Measurements from ENCODE around the gene ZFC3H1. TPM values are rescaled to one million over a fixed set of nuclear protein-coding genes. Genes with fewer than 3 reads are reported as not detected.
"Not testable (repeated sequence)": the region's sequence is repeated elsewhere in the genome, so short reads cannot be mapped to it uniquely, and the experiment has no call there.

The ZFC3H1 gene
- polyA plus RNA-seq, 10 donors = 28.6 to 71.1 (median 34.5) TPM

DNA sequence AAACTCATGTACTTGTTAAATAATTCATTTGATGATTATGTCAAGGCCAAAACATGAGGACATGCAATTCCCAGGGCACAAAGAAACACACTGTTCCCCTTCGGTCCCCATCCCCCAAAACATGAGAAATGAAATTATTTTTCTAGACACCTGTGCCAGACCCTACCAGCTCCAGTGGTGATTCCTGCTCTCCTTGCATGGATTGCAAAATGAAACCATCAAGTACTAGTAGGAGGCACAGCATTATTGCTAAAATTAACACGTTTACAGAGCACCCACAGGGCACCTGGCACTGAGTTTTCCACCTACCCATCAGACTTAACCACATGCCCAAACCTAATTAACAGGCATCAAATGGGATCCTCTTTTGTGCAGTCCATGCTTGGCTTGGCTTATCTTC, 76.6 kb downstream of the ZFC3H1 start:
- DNase-seq = no peak

- DNase-seq = no peak
Observed at GRCh38 chr12:71585218-71585617, 78.4 kb downstream of the ZFC3H1 start.

DNA sequence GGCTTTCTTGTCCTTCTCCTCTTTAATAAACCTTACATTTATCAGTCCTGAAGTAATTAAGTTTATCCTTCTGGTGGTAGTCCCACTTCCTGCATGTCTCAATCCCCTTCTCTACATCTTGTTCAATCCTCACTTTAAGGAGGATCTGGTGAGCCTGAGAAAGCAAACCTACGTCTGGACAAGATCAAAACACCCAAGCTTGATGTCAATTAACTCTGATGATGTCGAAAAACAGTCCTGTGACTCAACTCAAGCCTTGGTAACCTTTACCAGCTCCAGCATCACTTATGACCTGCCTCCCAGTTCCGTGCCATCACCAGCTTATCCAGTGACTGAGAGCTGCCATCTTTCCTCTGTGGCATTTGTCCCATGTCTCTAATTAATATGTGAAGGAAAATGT, 79.3 kb downstream of the ZFC3H1 start:
- DNase-seq = no peak

DNA sequence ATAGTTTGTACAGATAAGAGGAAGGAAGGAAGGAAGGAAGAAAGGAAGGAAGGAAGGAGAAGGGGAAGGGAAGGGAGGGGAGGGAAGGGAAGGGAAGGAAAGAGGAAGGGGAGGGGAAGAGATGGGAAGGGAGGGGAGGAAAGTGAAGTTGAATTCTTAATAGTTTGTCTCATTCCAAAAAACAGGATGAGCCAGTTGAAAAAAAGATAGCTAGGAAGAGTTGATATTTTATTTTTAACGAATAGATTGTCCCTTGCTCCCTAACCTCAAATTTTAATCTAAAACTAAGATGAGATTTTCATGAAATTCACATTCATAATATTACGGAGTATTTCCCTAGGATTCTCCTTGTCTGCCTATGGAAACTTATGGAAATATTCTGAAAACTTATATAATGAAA, 80.7 kb downstream of the ZFC3H1 start:
- no peak for DNase-seq

- DNase-seq = no peak
Observed at GRCh38 chr12:71581206-71581605, 82.4 kb downstream of the ZFC3H1 start.

GRCh38 chr12:71578694-71579258, 84.9 kb downstream of the ZFC3H1 start:
- no peak for DNase-seq

- DNase-seq = peak in 1 of 3 donors; percentile 41
Observed at GRCh38 chr12:71576496-71576895, 87.2 kb downstream of the ZFC3H1 start.

- DNase-seq = not testable (repeated sequence)
Observed at GRCh38 chr12:71569885-71570284, 93.8 kb downstream of the ZFC3H1 start.

- no peak for DNase-seq
Observed at GRCh38 chr12:71567537-71567936, 96.1 kb downstream of the ZFC3H1 start.

DNA sequence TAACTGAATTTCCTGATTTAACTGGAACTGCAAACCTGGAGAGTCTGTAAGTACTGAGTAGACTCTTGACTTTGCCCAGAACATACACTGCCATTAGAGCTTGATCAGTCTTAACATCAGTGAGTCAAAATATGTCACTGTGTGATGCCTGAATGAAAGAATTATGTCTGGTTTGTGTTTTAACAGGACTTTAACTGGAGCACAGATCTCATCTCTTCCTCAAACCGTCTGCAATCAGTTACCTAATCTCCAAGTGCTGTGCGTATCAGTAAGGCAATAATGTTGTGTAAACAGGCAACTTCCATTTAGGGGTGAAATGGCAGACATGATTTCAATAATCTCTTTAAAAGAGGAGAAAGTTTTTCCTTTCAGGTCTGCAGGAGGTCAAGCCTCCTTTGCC, 97.0 kb downstream of the ZFC3H1 start:
- DNase-seq = no peak

- peak in 1 of 3 donors; percentile 7 for DNase-seq
Observed at GRCh38 chr12:71565535-71565934, 98.1 kb downstream of the ZFC3H1 start.

DNA sequence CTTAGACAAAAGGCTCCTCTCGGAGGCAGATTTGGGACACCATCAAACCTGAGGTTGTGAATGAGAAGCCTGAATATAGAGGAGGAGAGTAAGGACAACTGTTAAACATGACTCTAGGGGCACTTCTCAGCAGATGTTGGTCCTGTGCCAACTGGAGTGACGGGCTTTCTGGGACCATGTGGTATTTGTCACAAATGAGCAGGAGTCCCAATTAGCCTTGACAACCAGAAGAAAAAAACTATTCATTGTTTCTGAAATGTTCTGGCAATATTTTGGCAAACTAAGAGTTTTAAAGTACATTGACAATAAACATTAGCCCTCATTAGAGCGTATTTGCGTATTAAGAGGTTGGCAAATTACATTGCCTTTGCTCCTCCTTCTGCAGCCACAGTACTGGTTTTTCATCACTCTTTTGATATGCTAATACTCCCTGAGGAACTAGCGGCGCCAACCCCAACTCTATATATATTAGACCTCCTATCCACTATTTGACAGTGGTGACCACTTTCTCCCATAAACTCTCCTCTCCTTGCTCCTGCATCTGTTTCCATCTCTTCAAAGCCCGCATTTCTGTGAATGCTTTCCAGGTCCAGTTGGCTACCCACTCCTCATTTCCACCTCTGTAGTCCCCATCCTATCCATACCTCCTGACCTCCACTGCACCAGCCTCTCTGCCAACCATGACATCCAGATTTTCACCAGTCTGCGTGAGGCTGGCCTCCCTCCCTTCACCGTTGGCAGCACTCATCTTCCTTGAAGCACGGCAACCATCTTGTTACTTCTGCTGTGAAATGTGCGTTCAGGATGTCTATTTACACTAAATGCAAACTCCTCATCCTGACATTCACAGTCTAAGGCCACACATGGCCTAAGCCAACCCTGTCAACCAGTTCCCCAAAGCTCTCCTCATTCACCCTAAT, 100.7 kb downstream of the ZFC3H1 start:
- no peak for DNase-seq

Other genes starting within 250 kb of the ZFC3H1 start
- gene LGR5, start 224.1 kb downstream of the ZFC3H1 start, polyA plus RNA-seq (ENCODE audit: insufficient read length in 10 of 10) = 10 to 100 TPM in 6 of 10 donors, 1 to 10 TPM in 4; 4.2 to 17.8 (median 12.6) TPM
- gene THAP2, start 453 bp upstream of the ZFC3H1 start, polyA plus RNA-seq (ENCODE audit: insufficient read length in 10 of 10) = 10 to 100 TPM in 4 of 10 donors, 1 to 10 TPM in 6; 8.1 to 13.2 (median 9.8) TPM
- 10 to 100 TPM; 18.7 to 38.9 (median 29.2) TPM for gene TMEM19, start 22.2 kb upstream of the ZFC3H1 start, polyA plus RNA-seq (ENCODE audit: insufficient read length in 10 of 10)
- gene RAB21, start 91.0 kb upstream of the ZFC3H1 start, polyA plus RNA-seq (ENCODE audit: insufficient read length in 10 of 10) = 10 to 100 TPM; 37.5 to 57.5 (median 47.7) TPM
- 10 to 100 TPM; 21.8 to 34.5 (median 29.2) TPM for gene TBC1D15, start 175.9 kb upstream of the ZFC3H1 start, polyA plus RNA-seq (ENCODE audit: insufficient read length in 10 of 10)

All from muscle of back (tissue), 11 donors.